C4-2B (cell line): ENCODE data around the gene OSBPL9.

Experiments
- H3K27ac ChIP-seq: fragments of 450-650 bp; 2 replicates; pipeline ENCODE4 v1.5.1; 2017
- CTCF ChIP-seq: fragments of 450-650 bp; conservative IDR thresholded peaks from 2 replicates; pipeline ENCODE4 v1.5.1; 2017; ENCODE audit warnings: mild to moderate bottlenecking
- ZFX ChIP-seq: fragments of 450-650 bp; IDR thresholded peaks from 2 replicates; pipeline ENCODE4 v1.6.1; 2017

Gene OSBPL9

GRCh38 chr1:51675177-51675780 lies 58.4 kb downstream of the OSBPL9 start:
- H3K27ac ChIP-seq = no peak overlapping the region
- TF ChIP-seq CTCF (no peak), ZFX (no peak)

DNA sequence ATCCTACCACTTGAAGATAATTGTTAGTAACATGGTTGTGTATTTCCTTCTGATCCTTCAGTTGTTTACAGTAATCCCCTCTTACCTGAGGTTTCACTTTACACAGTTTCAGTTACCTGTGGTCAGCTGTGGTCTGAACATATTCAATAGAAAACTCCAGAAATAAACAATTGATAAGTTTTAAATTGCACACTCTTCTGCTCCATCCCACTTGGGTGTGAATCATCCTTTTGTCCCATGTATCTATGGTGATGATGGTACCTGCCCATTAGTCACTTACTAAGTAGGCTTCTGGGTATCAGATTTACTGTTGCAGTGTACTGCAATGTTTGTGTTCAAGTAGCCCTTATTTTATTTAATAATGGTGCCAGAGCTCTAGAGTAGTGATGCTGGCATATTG lies 62.5 kb downstream of the OSBPL9 start:
- no peak overlapping the region for H3K27ac ChIP-seq
- no peak for TF ChIP-seq ZFX
- TF ChIP-seq CTCF = no peak

DNA sequence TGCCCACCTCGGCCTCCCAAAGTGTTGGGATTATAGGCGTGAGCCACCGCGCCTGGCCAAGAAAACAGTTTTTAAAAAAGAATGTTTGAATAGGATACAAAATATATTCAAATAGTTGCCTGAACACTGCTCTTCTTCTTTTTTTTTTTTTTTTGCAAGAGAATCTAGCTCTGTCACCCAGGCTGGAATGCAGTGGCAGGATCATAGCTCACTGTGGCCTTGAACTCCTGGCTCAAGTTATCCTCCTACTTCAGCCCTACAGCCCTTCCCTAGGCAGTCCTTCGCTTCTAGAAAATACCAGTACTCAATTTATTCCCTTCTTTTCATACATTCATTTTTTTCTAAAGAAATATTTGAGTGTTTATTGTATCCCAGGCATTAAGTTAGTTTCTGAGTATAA lies 67.9 kb downstream of the OSBPL9 start:
- H3K27ac ChIP-seq = no peak overlapping the region
- TF ChIP-seq ZFX = no peak
- no peak for TF ChIP-seq CTCF

- H3K27ac ChIP-seq = no peak overlapping the region
- TF ChIP-seq CTCF (no peak), ZFX (no peak)
Measured at GRCh38 chr1:51686450-51686849, 69.6 kb downstream of the OSBPL9 start.

GRCh38 chr1:51689075-51689440 lies 72.2 kb downstream of the OSBPL9 start:
- H3K27ac ChIP-seq = no peak overlapping the region
- TF ChIP-seq ZFX (no peak), CTCF (no peak)

GRCh38 chr1:51689643-51690042 lies 72.8 kb downstream of the OSBPL9 start:
- H3K27ac ChIP-seq = no peak overlapping the region
- no peak for TF ChIP-seq CTCF
- TF ChIP-seq ZFX = no peak

- H3K27ac ChIP-seq = no peak overlapping the region
- TF ChIP-seq CTCF (no peak), ZFX (no peak)
Measured at GRCh38 chr1:51690285-51690961, 73.5 kb downstream of the OSBPL9 start.
